ENCODE results near the gene BAZ2A.

DNA sequence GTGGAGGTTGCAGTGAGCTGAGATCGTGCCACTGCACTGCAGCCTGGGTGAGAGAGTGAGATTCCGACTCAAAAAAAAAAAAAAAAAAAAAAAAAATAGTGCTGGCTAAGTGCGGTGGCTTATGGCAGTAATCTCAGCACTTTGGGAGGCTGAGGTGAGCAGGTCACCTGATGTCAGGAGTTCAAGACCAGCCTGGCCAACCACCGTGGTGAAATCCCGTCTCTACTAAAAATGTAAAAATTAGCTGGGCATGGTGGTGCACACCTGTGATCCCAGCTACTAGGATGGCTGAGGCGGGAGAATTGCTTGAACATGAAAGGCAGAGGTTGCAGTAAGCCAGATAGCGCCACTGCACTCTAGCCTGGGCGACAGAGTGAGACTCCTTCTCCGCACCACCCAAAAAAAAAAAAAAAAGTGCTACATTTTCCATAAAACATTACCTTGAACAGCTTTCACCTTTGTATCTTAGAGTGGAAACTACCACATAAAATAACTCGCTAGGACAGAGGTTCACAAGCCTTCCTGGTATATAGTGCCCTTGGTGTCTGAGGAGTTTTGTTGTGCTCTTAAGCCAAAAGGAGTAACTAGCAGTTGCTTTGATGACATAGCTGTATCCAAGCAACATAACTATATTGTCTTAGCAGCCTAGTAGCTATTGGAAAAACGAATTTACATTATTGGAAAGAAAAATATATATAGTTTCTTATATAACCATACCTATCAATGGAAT, 46.9 kb upstream of the BAZ2A start:
- TF ChIP-seq EZH2phosphoT487 (IDR thresholded peaks at IDR 0.05; ENCODE audit: insufficient read depth, low read depth) (no peak), EZH2 (IDR thresholded peaks at IDR 0.05; ENCODE audit: insufficient read depth, poor library complexity, severe bottlenecking) (no peak)

Measured in GM23248 (cell line).